ENCODE data around the gene KIF1B.

Gene KIF1B

DNA sequence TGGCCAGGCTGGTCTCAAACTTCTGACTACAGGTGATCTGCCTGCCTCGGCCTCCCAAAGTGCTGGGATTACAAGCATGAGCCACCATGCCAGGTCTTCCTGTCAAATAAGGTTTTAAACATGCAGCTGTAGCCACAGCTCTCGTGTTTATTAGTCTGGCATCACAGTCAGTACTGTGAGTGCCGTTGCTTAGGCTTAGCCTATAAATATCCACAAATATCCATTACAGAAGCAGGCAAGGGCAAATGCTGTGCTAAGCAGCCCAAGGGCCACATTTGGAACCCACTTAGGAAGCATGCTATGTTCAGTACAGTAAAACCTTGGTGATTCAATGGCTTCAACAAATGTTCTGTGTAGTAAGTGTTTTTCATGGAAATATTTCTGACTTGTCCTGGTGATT, 75.9 kb downstream of the KIF1B start:
- no peaks in the 10 kb centered on the region for H3K27me3 ChIP-seq (ENCODE audit: low read length)
- TF ChIP-seq, protein P1, sequence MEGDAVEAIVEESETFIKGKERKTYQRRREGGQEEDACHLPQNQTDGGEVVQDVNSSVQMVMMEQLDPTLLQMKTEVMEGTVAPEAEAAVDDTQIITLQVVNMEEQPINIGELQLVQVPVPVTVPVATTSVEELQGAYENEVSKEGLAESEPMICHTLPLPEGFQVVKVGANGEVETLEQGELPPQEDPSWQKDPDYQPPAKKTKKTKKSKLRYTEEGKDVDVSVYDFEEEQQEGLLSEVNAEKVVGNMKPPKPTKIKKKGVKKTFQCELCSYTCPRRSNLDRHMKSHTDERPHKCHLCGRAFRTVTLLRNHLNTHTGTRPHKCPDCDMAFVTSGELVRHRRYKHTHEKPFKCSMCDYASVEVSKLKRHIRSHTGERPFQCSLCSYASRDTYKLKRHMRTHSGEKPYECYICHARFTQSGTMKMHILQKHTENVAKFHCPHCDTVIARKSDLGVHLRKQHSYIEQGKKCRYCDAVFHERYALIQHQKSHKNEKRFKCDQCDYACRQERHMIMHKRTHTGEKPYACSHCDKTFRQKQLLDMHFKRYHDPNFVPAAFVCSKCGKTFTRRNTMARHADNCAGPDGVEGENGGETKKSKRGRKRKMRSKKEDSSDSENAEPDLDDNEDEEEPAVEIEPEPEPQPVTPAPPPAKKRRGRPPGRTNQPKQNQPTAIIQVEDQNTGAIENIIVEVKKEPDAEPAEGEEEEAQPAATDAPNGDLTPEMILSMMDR (IDR thresholded peaks at IDR 0.05; ENCODE audit: insufficient read depth, low read length, poor library complexity, severe bottlenecking): no peak
- TF ChIP-seq EZH2phosphoT487 (conservative IDR thresholded peaks at IDR 0.05; ENCODE audit: low read length): no peak
- no peak overlapping the region for H3K4me3 ChIP-seq (ENCODE audit: insufficient read depth, low read length, poor library complexity, severe bottlenecking)
- H3K9me3 ChIP-seq (ENCODE audit: insufficient read depth, low read length): no peaks in the 10 kb centered on the region
- no peak overlapping the region for H3K27ac ChIP-seq (ENCODE audit: low read depth, low read length)
- H3K79me2 ChIP-seq (ENCODE audit: insufficient read depth, low read length): no peaks in the 10 kb centered on the region
- H3K4me2 ChIP-seq (ENCODE audit: low read depth, low read length, poor library complexity, severe bottlenecking): no peak overlapping the region
- no peak overlapping the region for H3K9ac ChIP-seq (ENCODE audit: low read length)
- no peaks in the 10 kb centered on the region for H4K20me1 ChIP-seq (ENCODE audit: low read depth, low read length)
- no peaks in the 10 kb centered on the region for H3K9me2 ChIP-seq (replicated peaks; ENCODE audit: insufficient read depth, low read length)
- no peaks in the 10 kb centered on the region for H3F3A ChIP-seq (ENCODE audit: insufficient read depth)
- no peaks in the 10 kb centered on the region for H3K36me3 ChIP-seq (ENCODE audit: low read length)
- no peak overlapping the region for H2AFZ ChIP-seq (ENCODE audit: low read depth, low read length, severe bottlenecking)

DNA sequence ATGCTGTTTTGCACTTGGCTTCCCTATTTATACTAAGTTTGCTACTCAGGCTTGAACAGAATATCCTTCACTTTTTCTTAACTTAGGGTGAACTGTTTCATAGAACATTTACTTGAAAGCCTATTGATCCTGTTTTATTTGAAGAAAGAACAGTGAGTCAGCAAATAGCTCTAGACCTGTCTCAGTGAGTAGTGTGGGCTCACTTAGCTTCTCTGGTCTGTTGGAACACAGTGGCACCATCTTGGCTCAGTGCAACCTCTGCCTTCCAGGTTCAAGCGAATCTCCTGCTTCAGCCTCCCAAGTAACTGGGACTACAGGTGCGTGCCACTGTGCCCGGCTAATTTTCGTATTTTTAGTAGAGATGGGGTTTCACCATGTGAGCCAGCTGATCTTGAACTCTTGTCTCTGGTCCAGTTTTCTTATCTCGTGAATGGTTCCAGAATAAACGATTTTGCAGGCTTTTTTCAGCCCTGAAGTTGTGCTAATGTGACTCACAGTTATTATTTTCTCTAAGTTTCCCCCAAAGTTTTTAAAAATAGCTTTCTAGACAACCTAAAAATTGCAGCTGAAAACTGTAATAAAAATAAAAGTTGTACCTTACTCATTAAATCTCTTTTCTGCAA, 76.8 kb downstream of the KIF1B start:
- no peaks in the 10 kb centered on the region for H3K79me2 ChIP-seq (ENCODE audit: insufficient read depth, low read length)
- H3K9me3 ChIP-seq (ENCODE audit: insufficient read depth, low read length): no peaks in the 10 kb centered on the region
- H3K9me2 ChIP-seq (replicated peaks; ENCODE audit: insufficient read depth, low read length): no peaks in the 10 kb centered on the region
- no peaks in the 10 kb centered on the region for H3K36me3 ChIP-seq (ENCODE audit: low read length)
- H3K9ac ChIP-seq (ENCODE audit: low read length): no peak overlapping the region
- no peak overlapping the region for H2AFZ ChIP-seq (ENCODE audit: low read depth, low read length, severe bottlenecking)
- TF ChIP-seq, protein P1 (IDR thresholded peaks at IDR 0.05; ENCODE audit: insufficient read depth, low read length, poor library complexity, severe bottlenecking): no peak
- TF ChIP-seq EZH2phosphoT487 (conservative IDR thresholded peaks at IDR 0.05; ENCODE audit: low read length): no peak
- no peaks in the 10 kb centered on the region for H3K27me3 ChIP-seq (ENCODE audit: low read length)
- no peak overlapping the region for H3K27ac ChIP-seq (ENCODE audit: low read depth, low read length)
- no peak overlapping the region for H3K4me3 ChIP-seq (ENCODE audit: insufficient read depth, low read length, poor library complexity, severe bottlenecking)
- no peaks in the 10 kb centered on the region for H4K20me1 ChIP-seq (ENCODE audit: low read depth, low read length)
- H3K4me2 ChIP-seq (ENCODE audit: low read depth, low read length, poor library complexity, severe bottlenecking): no peak overlapping the region
- H3F3A ChIP-seq (ENCODE audit: insufficient read depth): no peaks in the 10 kb centered on the region

DNA sequence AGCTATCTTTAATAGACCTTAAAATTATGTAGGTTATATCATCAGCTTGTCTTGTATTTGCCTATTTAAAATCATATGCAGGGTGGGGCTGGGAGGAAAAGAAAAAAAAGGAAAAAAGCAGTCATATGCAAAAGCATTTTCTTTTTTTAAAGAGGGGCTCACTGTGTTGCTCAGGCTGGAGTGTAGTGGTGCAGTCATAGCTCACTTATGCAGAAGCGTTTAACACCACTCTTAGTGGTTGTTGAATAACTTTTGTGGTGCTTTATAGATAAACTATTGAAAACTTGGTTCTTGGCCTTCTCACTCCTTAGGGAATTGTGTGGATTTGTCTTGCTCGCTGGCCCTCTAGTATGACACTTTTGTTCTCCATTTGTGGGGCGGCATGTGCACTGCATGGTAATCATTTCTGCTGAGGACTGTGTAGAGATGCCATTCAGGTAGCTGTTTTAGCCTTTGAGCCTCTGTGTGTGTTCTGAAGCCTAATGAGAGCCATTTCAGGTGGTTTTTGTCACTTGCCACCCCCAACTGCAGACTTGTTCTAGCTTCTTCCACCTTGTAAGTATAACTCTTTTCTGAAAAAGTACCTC, 77.8 kb downstream of the KIF1B start:
- Histone ChIP-seq H3K79me2 (ENCODE audit: insufficient read depth, low read length) (no peaks in the 10 kb centered on the region), H3K27me3 (ENCODE audit: low read length) (no peaks in the 10 kb centered on the region), H3K9ac (ENCODE audit: low read length) (no peak overlapping the region), H3K4me3 (ENCODE audit: insufficient read depth, low read length, poor library complexity, severe bottlenecking) (no peak overlapping the region), H3K9me3 (ENCODE audit: insufficient read depth, low read length) (no peaks in the 10 kb centered on the region), H2AFZ (ENCODE audit: low read depth, low read length, severe bottlenecking) (no peak overlapping the region), H3K36me3 (ENCODE audit: low read length) (no peaks in the 10 kb centered on the region), H3F3A (ENCODE audit: insufficient read depth) (no peaks in the 10 kb centered on the region), H4K20me1 (ENCODE audit: low read depth, low read length) (no peaks in the 10 kb centered on the region), H3K4me2 (ENCODE audit: low read depth, low read length, poor library complexity, severe bottlenecking) (no peak overlapping the region), H3K27ac (ENCODE audit: low read depth, low read length) (no peak overlapping the region), H3K9me2 (replicated peaks; ENCODE audit: insufficient read depth, low read length) (no peaks in the 10 kb centered on the region)
- TF ChIP-seq, protein P1 (IDR thresholded peaks at IDR 0.05; ENCODE audit: insufficient read depth, low read length, poor library complexity, severe bottlenecking): no peak
- no peak for TF ChIP-seq EZH2phosphoT487 (conservative IDR thresholded peaks at IDR 0.05; ENCODE audit: low read length)
